ENCODE measurements around the gene KAT6B. TPM values are rescaled to one million over a fixed set of nuclear protein-coding genes. Genes with fewer than 3 reads are reported as not detected.

The KAT6B gene
- total and polyA plus RNA-seq, 2 of the 8 experiments (the other 6 are each of a cell fraction or from before 2014, with no cell fraction given) = 7.3 to 30.8 TPM

GRCh38 chr10:75010373-75010772, 184.0 kb downstream of the KAT6B start:
- no peak overlapping the region for H3K56ac ChIP-seq (replicated peaks; ENCODE audit: insufficient read length, low read depth, low read length)
- no peak overlapping the region for H3K4ac ChIP-seq (replicated peaks; ENCODE audit: insufficient read length, low read depth, low read length)
- DNase-seq (ENCODE audit: low read depth in 1 of 2, low spot score in 2 of 2) (no peak), FAIRE-seq (no peak)
- H2AK5ac ChIP-seq (ENCODE audit: low read depth, low read length) = no peak overlapping the region
- H2BK120ac ChIP-seq (replicated peaks; ENCODE audit: low read depth, low read length) = no peak overlapping the region
- no peak overlapping the region for H3K4me2 ChIP-seq (ENCODE audit: insufficient read depth in 1 of 2, low read depth in 2 of 2, low read length in 2 of 2)
- H2BK12ac ChIP-seq (ENCODE audit: low read depth, low read length) = no peak overlapping the region
- H2BK20ac ChIP-seq (ENCODE audit: low read length) = no peak overlapping the region
- no peak overlapping the region for H4K91ac ChIP-seq (replicated peaks; ENCODE audit: insufficient read length, low read length)
- H4K20me1 ChIP-seq (replicated peaks in 1 of 2; ENCODE audit: control insufficient read depth in 1 of 2, insufficient read depth in 2 of 2, low read length in 2 of 2) = no peaks in the 10 kb centered on the region
- H4K8ac ChIP-seq (ENCODE audit: extremely low read depth, insufficient read depth, low read length) = no peak overlapping the region
- H3K14ac ChIP-seq (ENCODE audit: insufficient read length) = no peak overlapping the region
- no peak overlapping the region for H3K18ac ChIP-seq (ENCODE audit: extremely low read depth, low read length)
- 89% methylated on average over 1 of the region's 1 CpG; no CpG with 5 or more reads in 1 of the 2 experiments for WGBS, 2 experiments (ENCODE audit: extremely low coverage in 1 of 2, insufficient coverage in 1 of 2, insufficient read length in 1 of 2, insufficient replicate concordance in 2 of 2, low coverage in 1 of 2, low lambda C conversion rate in 2 of 2, missing lambda C conversion rate in 1 of 2)
- POLR2A ChIA-PET (ENCODE audit: partially characterized antibody) = no interaction called here
- H3K36me3 ChIP-seq (ENCODE audit: control insufficient read depth in 2 of 4, insufficient read depth in 4 of 4, low read length in 3 of 4) = no peaks in the 10 kb centered on the region; a peak in 1 of 8 replicates
- H3K23ac ChIP-seq (ENCODE audit: insufficient read length) = no peak overlapping the region
- no peak overlapping the region for H2BK5ac ChIP-seq (ENCODE audit: low read depth, low read length)
- H3K79me2 ChIP-seq (ENCODE audit: control insufficient read depth in 1 of 2, insufficient read depth in 2 of 2, low read length in 2 of 2) = no peaks in the 10 kb centered on the region
- no peak overlapping the region for H3K4me3 ChIP-seq (ENCODE audit: extremely low read depth in 1 of 4, insufficient read depth in 2 of 4, low read depth in 3 of 4, low read length in 4 of 4)
- no peaks in the 10 kb centered on the region for H3K27me3 ChIP-seq (replicated peaks in 1 of 4; ENCODE audit: control insufficient read depth in 3 of 4, extremely low read depth in 1 of 4, insufficient read depth in 3 of 4, low read length in 3 of 4)
- H2BK15ac ChIP-seq (ENCODE audit: low read length) = no peak overlapping the region
- H2AFZ ChIP-seq (ENCODE audit: low read length) = no peak overlapping the region
- no peaks in the 10 kb centered on the region for H3K23me2 ChIP-seq (ENCODE audit: low read depth, low read length)
- no peak overlapping the region for H3K9ac ChIP-seq (replicated peaks in 1 of 4; ENCODE audit: extremely low read depth in 1 of 4, low read depth in 3 of 4, low read length in 3 of 4)
- CTCF ChIA-PET (ENCODE audit: partially characterized antibody) = interaction anchor here (1.7 kb wide), 1 partner anchor 10 kb away, joined by 6 read pairs; no protein-coding TSS in a partner anchor
- H4K5ac ChIP-seq (ENCODE audit: insufficient read length, low read depth, low read length) = no peak overlapping the region
- H3K4me1 ChIP-seq (replicated peaks in 1 of 4; ENCODE audit: control insufficient read depth in 3 of 4, insufficient read depth in 4 of 4, low read length in 3 of 4) = no peaks in the 10 kb centered on the region; a peak in 1 of 7 replicates
- H3K79me1 ChIP-seq (ENCODE audit: low read depth, low read length) = no peaks in the 10 kb centered on the region; the same call in 1 of the 2 replicates
- no peak overlapping the region for H3K27ac ChIP-seq (ENCODE audit: low read depth, low read length)
- H3K9me3 ChIP-seq (ENCODE audit: insufficient read depth in 2 of 2, low read depth in 1 of 2, low read length in 1 of 2) = no peaks in the 10 kb centered on the region
- TF ChIP-seq RAD21 (IDR thresholded peaks at IDR 0.05 in 1 of 2, conservative IDR thresholded peaks at IDR 0.05 in 1 of 2; ENCODE audit: low read depth in 2 of 2, low read length in 2 of 2) (no peak), KDM1A (IDR thresholded peaks at IDR 0.05; ENCODE audit: borderline replicate concordance, low read length) (no peak), SP1 (IDR thresholded peaks at IDR 0.05; ENCODE audit: low read depth, low read length) (no peak), KDM5A (IDR thresholded peaks at IDR 0.05; ENCODE audit: low read length) (no peak)

Measured in H1 (cell line).